ENCODE results near the gene COX19.

COX19 gene

DNA sequence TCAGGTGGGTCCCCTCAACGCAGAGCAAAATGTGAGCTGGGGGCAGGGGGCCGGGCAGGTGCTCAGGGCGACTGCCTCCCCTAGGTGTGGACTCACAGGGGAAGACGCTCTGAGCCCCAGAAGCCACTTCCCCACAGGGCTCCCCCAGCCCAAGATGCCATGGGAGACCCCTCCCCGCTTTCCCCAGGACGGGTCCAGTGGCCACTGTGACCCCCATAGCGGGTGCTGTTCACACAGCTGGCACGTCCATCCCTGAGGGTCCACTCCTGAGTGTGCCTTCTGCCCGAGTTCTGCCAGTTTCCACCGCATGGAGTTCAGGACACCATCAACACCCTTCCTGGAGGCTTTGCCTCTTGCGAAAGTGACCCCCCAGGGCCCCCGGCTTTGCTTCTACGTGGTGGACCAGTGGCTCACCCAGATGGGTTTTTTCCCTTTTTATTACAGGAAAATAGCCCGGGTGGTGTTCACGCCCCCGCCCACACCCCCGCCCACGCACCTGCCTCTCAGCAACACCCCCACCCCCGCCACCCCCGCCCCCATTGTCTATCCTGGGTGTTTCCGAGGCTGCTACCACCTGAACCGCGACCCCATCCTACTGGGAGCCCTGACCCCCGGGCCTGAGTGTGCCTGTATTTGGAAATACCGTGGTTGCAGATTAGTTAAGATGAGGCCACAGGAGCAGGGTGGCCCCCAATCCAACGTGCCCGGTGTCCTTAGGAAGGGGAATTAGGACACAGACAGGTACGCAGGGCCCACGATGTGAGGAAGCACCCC, 52.8 kb downstream of the COX19 start:
- no peak for DNase-seq

DNA sequence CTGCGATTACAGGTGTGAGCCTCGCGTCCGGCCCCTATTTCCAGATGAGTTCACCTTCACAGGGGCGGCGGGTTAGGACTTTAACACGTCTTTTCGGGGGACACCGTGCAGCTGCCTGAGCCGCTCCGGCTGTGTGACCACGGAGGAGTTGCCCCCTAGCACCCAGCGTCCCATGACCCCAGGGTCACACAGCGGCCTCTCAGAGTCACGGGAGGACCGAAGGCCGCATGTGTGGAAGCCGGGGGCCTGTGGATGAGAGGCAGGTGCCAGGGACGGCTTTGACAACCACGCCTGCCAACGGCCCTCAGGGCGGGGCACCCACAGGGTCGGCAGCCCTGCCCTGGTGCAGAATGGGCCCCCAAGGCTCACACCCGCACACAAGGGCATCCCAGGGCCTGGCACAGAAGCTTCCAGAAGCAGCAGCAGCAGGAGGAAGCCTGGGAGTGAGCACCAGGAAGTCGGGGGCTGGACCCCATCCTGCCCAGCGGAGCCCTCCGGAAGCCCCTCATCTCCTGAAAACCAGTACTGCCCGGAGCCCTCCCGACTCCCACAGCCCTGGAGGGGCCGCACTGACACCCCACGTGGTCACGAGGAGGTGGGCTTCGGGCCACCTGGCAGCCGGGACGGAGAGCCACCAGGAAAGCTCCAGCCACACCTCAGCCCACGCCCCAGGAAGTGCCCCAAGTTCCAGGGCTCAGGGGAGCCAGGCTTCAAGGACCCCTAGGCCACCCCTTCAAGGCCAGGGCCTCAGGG, 53.6 kb downstream of the COX19 start:
- no peak for DNase-seq

DNA sequence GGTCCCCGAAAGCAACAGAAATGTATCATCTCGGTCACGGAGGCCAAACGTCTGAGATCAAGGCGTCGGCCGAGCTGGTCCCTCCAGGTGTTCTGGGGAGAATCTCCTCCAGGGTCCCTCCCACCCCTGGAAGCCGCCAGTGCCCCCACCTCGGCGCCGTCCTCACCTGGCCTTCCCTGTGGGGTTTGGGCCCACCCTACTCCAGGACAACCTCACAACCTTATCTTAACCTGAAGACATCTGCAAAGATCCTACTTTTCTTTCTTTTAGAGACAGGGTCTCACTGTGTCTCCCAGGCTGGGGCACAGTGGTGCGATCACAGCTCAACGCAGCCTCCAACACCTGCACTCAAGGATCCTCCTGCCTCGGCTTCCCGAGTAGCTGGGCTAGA, 54.3 kb downstream of the COX19 start:
- DNase-seq, result no peak

DNA sequence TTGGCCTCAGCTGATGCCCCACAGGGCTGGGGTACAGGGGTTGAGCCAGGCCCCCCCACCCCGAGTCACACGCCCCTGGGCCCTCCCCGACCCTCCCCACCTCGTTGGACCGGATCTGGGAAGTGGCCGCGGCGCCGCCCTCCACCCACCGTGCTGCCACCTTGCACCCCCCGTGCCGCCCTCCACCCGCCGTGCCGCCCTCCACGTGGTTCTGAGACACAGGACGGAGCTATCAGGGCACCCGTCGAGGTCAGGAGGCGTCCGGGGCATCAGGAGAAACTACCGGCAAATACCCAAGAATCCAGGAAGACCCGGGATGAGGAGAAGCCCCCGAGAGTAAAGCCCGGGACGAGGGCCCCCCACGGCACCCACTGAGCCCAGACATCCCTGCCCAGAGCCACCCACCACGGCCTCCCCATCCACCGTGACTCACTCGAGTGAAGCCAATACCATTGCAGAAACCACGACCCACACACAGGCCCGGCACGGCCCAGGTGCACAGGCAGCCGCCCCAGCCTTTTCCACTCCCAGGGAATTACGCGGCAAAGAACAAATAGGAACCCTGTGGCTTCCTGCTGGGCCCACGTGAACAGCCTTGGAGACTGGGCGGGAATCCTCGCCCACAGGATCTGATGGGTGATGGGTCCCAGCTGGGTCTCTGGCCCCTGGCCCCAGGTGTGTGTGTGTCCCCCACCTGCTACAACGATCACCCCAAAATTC, 54.8 kb downstream of the COX19 start:
- no peak for DNase-seq

DNA sequence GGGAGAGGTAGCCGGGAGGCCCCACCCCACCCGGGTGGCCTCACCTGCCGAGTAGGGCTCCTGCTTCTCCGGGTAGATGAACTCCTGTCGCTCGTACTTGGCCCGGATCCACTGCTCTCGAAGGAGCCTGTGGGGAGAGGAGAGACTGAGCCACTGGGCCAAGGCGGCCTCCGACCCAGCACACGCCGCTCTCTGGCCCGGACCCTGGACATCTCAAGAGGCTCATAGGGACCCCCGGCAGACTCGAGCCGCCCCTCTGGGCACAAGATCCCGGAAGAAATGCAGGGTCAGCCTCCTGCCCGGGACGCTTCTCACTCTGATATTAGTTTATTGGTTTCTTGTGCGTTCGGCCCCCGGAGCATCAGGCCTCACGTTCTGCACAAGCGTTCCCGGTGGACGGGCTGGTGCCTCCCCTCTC, 55.4 kb downstream of the COX19 start:
- no peak for DNase-seq

DNA sequence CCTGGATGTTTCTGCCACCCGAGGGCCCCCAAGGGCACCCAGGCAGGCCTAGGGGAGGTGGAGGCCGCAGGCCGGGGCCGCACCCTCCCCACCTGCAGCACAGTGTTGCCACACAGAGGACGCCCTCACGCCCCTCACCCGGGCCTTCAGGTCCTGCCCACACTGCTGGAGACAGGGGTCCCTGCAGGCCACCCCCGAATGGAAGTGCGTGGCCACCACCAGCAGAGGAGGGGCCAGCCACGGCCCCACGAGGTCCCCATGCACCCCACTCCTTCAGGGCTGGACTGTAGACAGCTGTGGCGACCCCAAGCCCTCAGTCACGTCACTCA, 56.3 kb downstream of the COX19 start:
- no peak for DNase-seq

DNA sequence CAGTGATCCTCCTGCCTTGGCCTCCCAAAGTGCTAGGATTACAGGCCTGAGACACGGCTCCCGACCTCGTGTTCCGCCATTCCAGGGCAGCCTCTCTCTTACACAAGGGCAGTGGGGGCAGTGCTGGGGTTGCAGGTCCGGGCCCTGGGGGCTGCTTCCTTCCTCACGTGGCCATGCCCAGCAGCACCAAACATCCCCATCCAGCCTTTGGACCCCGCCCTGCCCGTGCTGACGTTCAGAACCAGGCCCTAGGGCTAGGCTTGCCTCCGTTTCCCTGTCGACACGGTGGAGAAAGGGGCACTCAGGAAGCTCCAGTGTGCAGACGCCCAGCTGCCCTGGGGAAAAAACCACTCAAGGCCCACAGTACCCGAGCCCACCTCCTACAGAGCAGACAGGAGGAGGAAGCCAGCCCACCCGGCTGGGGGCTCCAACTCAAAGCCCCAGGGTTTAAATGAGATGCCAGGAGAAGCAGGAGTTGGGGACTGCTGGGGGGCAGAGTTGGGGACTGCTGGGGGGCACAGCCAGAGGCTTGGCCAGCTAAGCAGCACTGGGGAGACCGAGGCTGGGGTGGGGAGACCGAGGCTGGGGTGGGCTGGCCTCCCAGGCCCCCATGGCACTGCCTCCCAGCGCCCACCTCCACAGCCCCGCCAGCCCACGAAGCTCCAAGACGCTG, 56.8 kb downstream of the COX19 start:
- no peak for DNase-seq

DNA sequence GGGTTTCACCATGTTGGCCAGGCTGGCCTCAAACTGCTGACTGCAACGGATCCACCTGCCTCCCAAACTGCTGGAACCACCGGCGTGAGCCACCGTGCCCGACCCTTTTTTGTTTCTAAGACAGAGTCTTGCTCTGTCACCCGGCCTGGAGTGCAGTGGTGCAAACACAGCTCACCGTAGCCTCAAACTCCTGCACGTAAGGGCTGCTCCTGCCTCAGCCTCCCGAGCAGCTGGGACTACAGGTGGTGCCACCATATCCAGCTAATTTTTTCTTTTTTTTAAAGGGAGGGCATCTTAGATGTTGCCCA, 57.3 kb downstream of the COX19 start:
- DNase-seq, result no peak

DNA sequence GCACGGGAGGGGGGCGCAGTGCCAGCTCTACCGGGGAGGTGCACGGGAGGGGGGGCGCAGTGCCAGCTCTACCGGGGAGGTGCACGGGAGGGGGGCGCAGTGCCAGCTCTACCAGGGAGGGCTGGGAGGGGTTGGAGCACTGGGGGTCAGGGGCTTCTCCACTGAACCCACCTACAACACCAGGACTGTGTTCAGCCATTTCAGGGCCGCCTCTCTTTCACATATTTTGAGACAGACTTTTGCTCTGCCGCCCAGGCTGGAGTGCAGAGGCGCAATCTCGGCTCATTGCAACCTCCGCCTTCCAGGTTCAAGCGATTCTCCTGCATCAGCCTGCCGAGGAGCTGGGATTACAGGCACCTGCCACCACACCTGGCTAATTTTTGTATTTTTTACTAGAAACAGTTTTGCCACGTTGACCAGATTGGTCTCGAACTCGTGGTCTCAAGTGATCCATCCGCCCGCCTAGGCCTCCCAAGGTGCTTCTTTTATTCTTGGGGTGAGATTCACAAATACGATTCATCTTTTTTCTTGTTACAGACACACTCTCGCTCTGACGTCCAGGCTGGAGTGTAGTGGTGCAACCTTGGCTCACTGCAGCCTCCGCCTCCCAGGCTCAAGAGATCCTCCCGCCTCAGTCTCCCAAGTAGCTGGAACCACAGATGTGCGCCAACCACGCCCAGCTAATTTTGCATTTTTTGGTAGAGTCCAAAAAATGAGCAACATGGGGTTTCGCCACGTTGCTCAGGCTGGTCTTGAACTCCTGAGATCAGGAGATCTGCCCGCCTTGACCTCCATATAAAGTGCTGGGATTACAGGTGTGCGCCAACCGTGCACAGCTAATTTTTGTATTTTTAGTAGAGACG, 57.9 kb downstream of the COX19 start:
- no peak for DNase-seq

DNA sequence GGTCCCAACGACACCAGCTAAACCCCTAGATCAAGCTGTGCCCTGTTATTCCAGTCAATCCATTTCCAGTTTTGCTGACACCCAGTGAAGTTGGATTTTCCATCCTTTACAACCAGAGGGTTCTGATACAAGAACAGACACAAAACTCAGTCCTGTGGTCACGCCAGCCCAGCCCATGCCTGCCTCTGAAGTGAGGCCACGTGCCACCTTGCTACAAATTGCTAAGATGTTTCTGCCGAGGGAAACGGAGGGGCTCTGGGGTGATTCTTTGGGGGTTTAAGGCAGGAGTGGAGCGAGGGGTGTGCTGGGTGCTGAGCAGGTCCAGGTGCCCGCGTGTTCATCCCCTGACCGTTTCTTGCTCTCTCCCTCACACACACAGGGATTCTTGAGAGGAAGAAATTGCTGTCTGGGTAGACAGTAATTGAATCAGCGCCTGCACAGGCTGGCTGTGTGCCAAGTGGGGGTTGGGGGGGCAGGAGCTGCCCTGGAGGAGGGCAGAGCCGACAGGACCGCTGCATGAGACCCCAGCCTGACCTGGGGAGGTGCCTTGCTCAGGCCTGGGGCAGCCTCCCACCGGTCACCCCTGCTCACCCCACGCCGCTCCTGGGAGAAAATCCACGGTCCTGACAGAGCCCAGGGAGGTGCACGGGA, 58.9 kb downstream of the COX19 start:
- no peak for DNase-seq
